Activated CD4-positive, alpha-beta T cell treated with anti-CD3 and anti-CD28 coated beads for 36 hours (primary cell): ENCODE data around the gene TM4SF20. TPM values are rescaled to one million over a fixed set of nuclear protein-coding genes. Genes with fewer than 3 reads are reported as not detected.
A peak's percentile ranks its signal among the peaks of the same experiment; 100 is the strongest.

Experiments used
- ATAC-seq: fragments of 200-7000 bp; cut with Tn5 transposase; one replicate; pipeline ENCODE4 v1.10.0; 2021; ENCODE audit warnings: mild to moderate bottlenecking, moderate library complexity
- CTCF ChIA-PET: fragments of 350-600 bp; sonication (Branson Sonifier 250); formaldehyde crosslinking; loops from one replicate; lab custom pipeline; 2021; ENCODE audit warnings: antibody characterized with exemption; lab: Charles Lee
- POLR2A ChIA-PET: fragments of 350-600 bp; sonication (Branson Sonifier 250); formaldehyde crosslinking; loops from one replicate; lab custom pipeline; 2021; ENCODE audit warnings: antibody characterized with exemption, inconsistent platforms; lab: Charles Lee
- DNase-seq: peaks from one replicate; pipeline ENCODE4 v3.0.0-alpha.2; 2020
- H3K27ac Mint-ChIP-seq: one replicate; pipeline ENCODE4 v1.8.0; 2021; ENCODE audit warnings: mixed read lengths
- H3K27me3 Mint-ChIP-seq: one replicate; pipeline ENCODE4 v1.8.0; 2021; ENCODE audit warnings: mixed read lengths
- H3K36me3 Mint-ChIP-seq: one replicate; pipeline ENCODE4 v1.8.0; 2021; ENCODE audit warnings: low read depth, mixed read lengths
- H3K4me1 Mint-ChIP-seq: one replicate; pipeline ENCODE4 v1.8.0; 2021; ENCODE audit warnings: mixed read lengths
- H3K4me3 Mint-ChIP-seq: one replicate; pipeline ENCODE4 v1.8.0; 2021; ENCODE audit warnings: mild to moderate bottlenecking, moderate library complexity, mixed read lengths
- H3K9me3 Mint-ChIP-seq: one replicate; pipeline ENCODE4 v1.8.0; 2021; ENCODE audit warnings: low read depth, mixed read lengths
- intact Hi-C, 2 experiments: fragments of 100-400 bp; cut with DNase I in 1 of 2; cut with micrococcal nuclease in 1 of 2; formaldehyde crosslinking; loops; one replicate each; pipeline versions ENCODE4 v1.14.2 to v1.15.1; 2022 to 2024; cut with DNase I, micrococcal nuclease
- total RNA-seq, 2 experiments: library from RNA; stranded (reverse); gene quantifications; one replicate each; pipeline ENCODE4 v1.2.3, GENCODE V29; 2021

The TM4SF20 gene, protein sequence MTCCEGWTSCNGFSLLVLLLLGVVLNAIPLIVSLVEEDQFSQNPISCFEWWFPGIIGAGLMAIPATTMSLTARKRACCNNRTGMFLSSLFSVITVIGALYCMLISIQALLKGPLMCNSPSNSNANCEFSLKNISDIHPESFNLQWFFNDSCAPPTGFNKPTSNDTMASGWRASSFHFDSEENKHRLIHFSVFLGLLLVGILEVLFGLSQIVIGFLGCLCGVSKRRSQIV
- total RNA-seq: not detected

DNA sequence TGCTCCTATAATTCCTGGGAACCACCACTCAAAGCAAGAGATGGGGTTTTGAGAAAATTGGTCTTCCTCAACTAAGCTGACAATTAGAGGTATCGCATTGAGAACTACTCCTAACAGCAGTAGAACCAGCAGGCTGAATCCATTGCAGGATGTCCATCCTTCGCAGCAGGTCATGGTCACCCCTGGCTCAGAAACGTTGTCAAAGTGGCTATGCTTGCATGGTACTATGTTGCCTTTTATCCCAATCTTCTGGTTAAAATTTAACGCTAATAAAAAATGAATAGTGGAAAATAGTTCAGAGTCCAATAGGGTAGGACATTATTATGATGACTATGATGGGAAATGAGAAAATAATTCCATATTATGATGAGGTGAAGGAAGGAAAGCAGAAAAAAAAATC lies at the start of gene TM4SF20:
TSS of gene TM4SF20 (minus strand) at position 212 of the 400 bp plus-strand sequence. CDS start at position 174, 38 bp downstream.
- DNase-seq (no peak), ATAC-seq (no peak)
- Mint-ChIP-seq H3K4me3 (no peak within 1 kb of the TSS), H3K27me3 (no peaks in the 10 kb centered on the region), H3K4me1 (peaks cover 25% of the 10 kb centered on the region), H3K36me3 (no peaks in the 10 kb centered on the region), H3K9me3 (peaks cover 11% of the 10 kb centered on the region), H3K27ac (no peak within 1 kb of the TSS)
- intact Hi-C loops: no loop called here
- ChIA-PET POLR2A (interaction anchor here (0.5 kb wide), 1 partner anchor 491 kb away, joined by 3 read pairs; no protein-coding TSS in a partner anchor), CTCF (interaction anchor here (0.9 to 1.4 kb wide), 6 partner anchors 23 to 279 kb away, joined by 3 read pairs; no protein-coding TSS in a partner anchor)

DNA sequence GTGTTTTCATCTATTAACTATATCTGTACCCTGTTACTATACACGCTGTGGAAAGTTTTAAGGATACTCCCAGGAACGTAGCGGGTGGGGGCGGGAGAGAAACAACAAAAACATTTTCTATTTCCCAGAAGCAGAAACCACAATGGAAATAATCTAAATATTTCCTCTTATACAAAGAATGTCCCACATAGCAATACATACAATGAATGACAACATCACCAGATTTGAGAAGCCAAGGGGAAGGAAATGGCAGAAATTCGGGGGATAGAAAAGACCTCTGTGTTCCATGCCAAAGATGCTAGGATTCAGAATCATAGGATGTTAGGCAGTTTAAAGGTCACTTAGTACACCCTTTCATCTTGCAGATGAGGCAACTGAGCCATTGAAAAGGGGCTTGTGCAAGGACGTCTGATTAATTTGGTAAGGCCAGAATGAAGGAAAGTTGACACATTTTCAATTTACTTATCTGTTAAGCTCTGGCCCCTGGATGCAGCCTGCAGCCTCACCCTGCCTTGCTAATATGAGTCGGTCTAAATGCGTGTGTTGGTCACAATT lies 49.7 kb upstream of the TM4SF20 start:
- peaks cover 14% of the 10 kb centered on the region for H3K36me3 Mint-ChIP-seq
- H3K27me3 Mint-ChIP-seq: no peaks in the 10 kb centered on the region
- no peak for ATAC-seq
- peaks cover 4% of the 10 kb centered on the region for H3K4me1 Mint-ChIP-seq
- CTCF ChIA-PET: no interaction called here
- no peak overlapping the region for H3K27ac Mint-ChIP-seq
- H3K4me3 Mint-ChIP-seq: no peak overlapping the region
- DNase-seq: no peak
- H3K9me3 Mint-ChIP-seq: peaks cover 20% of the 10 kb centered on the region
- intact Hi-C loops: no loop called here
- POLR2A ChIA-PET: no interaction called here

DNA sequence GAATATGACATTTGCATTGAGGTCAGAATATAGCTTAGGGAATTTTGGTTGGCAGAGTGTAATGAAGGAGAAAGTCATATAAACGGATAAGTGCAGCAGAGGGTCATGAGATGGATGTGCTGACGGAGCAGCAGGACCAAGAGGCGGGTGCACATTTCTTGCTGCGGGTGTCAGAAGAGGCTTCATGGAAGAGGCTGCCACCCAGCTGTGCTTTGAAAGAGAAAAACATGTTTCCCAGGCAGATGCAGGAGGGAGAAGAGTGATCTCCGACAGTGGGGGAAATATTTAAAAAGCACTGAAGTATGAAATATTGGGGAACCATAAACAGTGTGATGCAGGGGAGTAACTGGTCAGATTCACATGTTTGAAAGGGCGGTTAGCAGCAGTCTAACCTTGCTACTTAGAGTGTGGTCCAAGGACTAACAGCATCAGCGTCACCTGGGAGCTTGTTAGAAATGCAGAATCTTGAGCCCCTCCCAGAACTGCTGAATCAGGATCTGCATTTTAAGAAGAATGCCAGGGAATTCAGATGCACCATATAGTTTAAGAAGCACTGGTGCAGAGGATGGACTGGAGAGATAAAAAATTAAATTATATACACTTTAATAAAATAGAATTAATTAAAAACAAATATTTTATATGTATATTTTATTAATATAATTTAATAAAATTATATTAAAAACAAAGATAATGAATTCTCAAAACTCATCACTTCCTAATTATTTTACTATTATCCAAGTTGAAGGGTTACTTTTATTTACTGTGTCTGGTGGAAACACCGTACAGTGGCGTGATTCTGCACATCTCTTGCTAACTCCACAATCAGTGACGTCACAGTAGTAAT lies 44.8 kb upstream of the TM4SF20 start:
- DNase-seq: no peak
- H3K36me3 Mint-ChIP-seq: no peaks in the 10 kb centered on the region
- intact Hi-C loops: no loop called here
- no peak overlapping the region for H3K27ac Mint-ChIP-seq
- CTCF ChIA-PET: interaction anchor here (1.0 kb wide), 1 partner anchor 17 kb away, joined by 3 read pairs; no protein-coding TSS in a partner anchor
- H3K27me3 Mint-ChIP-seq: no peaks in the 10 kb centered on the region
- POLR2A ChIA-PET: interaction anchor here (0.6 kb wide), 1 partner anchor 901 kb away, joined by 3 read pairs; no protein-coding TSS in a partner anchor
- H3K9me3 Mint-ChIP-seq: no peaks in the 10 kb centered on the region
- H3K4me1 Mint-ChIP-seq: peaks cover 4% of the 10 kb centered on the region
- no peak for ATAC-seq
- no peak overlapping the region for H3K4me3 Mint-ChIP-seq

DNA sequence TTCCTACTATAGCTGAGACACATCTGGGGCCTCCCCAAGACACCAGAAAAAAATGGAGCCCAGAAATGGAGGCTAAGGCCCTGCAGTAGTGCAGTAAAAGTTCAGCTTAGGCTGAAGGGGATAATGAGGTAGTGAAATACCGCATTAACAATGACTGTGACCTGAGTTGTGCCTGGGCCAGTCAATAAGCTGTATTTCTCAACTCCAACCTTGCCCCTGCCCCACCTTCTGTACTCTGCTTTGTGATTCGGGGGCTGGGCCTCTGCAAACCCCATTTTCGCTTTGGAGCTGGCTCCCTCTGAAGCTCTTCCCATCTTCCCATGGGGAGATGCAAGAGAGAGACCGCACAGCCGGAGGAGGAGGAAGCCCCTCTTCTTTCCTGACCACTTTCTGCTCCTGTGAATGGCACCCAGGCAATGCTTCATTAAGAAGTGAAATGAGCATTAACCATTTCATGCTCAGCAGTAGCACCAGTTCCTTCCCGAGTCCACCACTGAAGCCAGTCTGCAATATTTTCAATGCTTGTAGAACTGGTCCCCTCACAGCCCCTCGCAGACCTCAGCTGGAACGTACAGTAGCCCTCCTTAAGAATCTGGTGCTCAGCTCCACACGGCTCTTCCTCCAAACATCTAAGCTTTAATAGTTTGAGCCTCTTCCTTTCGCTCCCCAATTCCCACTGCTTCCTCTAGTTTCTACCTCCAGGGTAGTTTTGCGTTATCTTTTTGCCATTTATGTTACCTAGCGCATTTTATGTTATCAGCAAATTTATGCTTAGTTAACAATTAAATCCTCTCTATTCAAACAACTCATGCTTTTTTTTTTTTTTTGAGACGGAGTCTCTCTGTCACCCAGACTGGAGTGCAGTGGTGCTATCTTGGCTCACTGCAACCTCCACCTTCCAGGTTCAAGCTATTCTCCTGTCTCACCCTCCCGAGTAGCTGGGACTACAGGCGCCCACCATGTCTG lies 41.3 kb upstream of the TM4SF20 start:
- no peaks in the 10 kb centered on the region for H3K36me3 Mint-ChIP-seq
- H3K4me1 Mint-ChIP-seq: peaks cover 13% of the 10 kb centered on the region
- no peaks in the 10 kb centered on the region for H3K9me3 Mint-ChIP-seq
- ATAC-seq: no peak
- H3K27me3 Mint-ChIP-seq: no peaks in the 10 kb centered on the region
- intact Hi-C loops: no loop called here
- CTCF ChIA-PET: interaction anchor here (0.6 to 1.1 kb wide), 2 partner anchors 22 to 53 kb away, joined by 3 read pairs; no protein-coding TSS in a partner anchor
- no peak for DNase-seq
- no peak overlapping the region for H3K27ac Mint-ChIP-seq
- POLR2A ChIA-PET: no interaction called here
- H3K4me3 Mint-ChIP-seq: no peak overlapping the region

DNA sequence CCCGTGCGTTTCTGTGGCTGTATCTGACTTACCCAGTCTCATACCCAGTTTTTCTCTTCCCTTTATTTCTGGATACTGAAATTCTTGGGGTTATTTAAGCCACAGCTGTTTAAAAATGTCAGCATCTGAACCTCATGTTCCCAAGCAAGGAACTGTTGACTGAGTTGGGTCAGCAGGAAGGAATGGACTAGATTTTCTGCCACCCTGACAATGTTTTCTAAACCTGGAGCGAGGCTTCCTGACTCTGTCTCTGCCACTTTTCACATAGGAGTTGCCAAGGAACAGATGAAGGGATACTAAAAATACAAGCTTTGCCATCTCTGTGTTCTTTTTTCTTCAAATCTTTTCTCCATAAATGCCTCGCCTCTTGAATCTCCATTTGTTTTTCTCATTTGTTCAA lies 37.6 kb upstream of the TM4SF20 start:
- ATAC-seq: no peak
- Mint-ChIP-seq H3K36me3 (no peaks in the 10 kb centered on the region), H3K4me3 (no peak overlapping the region), H3K9me3 (no peaks in the 10 kb centered on the region), H3K4me1 (peaks cover 41% of the 10 kb centered on the region), H3K27me3 (no peaks in the 10 kb centered on the region), H3K27ac (no peak overlapping the region)
- CTCF ChIA-PET: no interaction called here
- no peak for DNase-seq
- intact Hi-C loops: no loop called here
- POLR2A ChIA-PET: no interaction called here

DNA sequence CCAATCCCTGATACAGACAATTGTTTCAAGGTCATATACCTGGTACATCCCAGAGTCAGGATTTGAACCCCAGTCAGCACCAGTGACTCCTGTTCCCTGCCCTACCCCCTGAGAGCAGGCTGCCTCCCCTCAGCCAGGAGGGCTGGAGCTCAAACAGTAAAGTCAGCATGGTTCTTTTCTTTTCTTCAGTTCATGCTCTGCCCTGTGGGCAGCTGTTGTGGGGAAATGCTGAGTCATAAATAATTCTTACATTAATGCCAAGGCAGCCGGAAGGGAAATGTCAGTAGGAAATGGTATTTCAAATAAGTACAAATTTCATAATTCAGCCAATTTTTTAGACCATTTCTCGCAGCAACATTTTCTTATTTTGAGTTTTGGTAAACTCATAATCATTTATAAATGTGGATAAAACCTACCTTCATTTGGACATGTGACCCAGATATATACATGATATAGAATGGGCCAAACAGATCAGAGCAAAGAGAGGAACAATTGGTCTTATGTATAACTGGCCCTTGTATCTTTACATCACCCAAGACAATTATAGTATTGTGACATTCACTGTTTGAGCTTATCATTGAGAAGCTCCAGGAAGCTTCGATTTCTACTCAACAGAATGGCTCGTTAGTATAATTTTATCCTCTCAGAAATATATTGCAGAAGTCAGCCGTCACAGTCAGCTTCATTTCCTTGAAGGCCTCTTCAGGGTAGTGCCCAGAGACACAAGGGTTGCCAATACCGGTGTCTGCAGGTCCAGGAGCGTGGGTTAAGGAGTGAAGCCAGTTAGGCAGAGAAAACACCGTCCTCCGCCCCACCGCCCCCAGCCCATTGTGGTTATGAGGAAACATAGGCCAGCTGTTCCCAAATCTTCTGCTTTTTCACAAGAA lies 36.7 kb upstream of the TM4SF20 start:
- Mint-ChIP-seq H3K36me3 (no peaks in the 10 kb centered on the region), H3K27ac (peak overlapping the region; percentile 80), H3K4me3 (no peak overlapping the region), H3K4me1 (peaks cover 50% of the 10 kb centered on the region), H3K9me3 (no peaks in the 10 kb centered on the region), H3K27me3 (no peaks in the 10 kb centered on the region)
- CTCF ChIA-PET: interaction anchor here (1.2 to 1.3 kb wide), 2 partner anchors 38 to 64 kb away, joined by 4 read pairs; no protein-coding TSS in a partner anchor
- DNase-seq (no peak), ATAC-seq (no peak)
- POLR2A ChIA-PET: no interaction called here
- intact Hi-C loops: no loop called here

DNA sequence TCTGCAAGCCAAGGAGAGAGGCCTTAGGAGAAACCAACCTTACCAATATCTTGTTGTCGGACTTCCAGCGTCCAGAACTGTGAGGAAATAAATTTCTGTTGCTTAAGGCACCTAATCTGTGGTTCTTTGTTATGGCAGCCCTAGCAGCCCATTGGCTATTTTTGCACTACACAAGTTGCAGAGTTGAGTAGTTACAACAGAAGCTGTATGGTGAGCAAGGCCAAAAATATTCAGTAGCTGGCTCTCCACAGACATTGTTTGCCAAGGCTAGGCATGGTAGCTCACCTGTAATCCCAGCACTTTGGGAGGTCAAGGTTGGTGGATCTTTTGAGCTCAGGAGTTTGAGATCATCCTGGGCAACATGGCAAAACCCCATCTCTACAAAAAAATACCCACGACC lies 35.7 kb upstream of the TM4SF20 start:
- Mint-ChIP-seq H3K36me3 (no peaks in the 10 kb centered on the region), H3K27me3 (no peaks in the 10 kb centered on the region), H3K9me3 (no peaks in the 10 kb centered on the region), H3K4me1 (peaks cover 57% of the 10 kb centered on the region), H3K4me3 (no peak overlapping the region), H3K27ac (peak overlapping the region; percentile 80)
- DNase-seq: no peak
- POLR2A ChIA-PET: interaction anchor here (0.7 kb wide), 1 partner anchor 1773 kb away, joined by 3 read pairs; no protein-coding TSS in a partner anchor
- intact Hi-C loops: loop anchor here in 1 of 2 experiments (5.0 kb wide), 1 partner anchor 578 kb away; the partner anchor contains the start of gene RHBDD1
- CTCF ChIA-PET: interaction anchor here (1.2 to 1.3 kb wide), 2 partner anchors 39 to 65 kb away, joined by 4 read pairs; no protein-coding TSS in a partner anchor
- ATAC-seq: no peak

DNA sequence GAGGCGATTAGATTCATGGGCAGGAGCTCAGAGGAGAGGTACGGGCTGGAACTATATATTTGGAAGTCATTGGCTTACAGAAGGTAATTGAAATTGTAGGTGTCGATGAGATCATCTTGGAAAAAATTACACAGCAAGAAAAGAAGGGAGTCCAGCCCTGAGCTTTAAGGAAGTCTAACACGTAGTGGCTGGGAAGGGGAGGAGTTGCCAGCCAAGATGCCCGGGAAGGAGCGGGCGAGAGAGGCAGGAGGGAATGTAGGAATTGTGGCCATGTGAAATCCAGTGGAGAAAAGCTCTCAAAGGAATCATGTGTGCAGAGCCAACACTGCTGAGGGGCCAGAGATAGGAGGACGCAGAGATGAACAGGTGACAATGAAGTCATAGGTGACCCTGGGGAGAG lies 34.3 kb upstream of the TM4SF20 start:
- POLR2A ChIA-PET: no interaction called here
- ATAC-seq: no peak
- CTCF ChIA-PET: interaction anchor here (1.0 kb wide), 1 partner anchor 38 kb away, joined by 3 read pairs; no protein-coding TSS in a partner anchor
- peaks cover 57% of the 10 kb centered on the region for H3K4me1 Mint-ChIP-seq
- H3K27me3 Mint-ChIP-seq: no peaks in the 10 kb centered on the region
- no peaks in the 10 kb centered on the region for H3K9me3 Mint-ChIP-seq
- no peaks in the 10 kb centered on the region for H3K36me3 Mint-ChIP-seq
- no peak for DNase-seq
- no peak overlapping the region for H3K4me3 Mint-ChIP-seq
- intact Hi-C loops: loop anchor here in 1 of 2 experiments (5.0 kb wide), 1 partner anchor 576 kb away; the partner anchor contains the start of gene RHBDD1
- peak overlapping the region; percentile 53 for H3K27ac Mint-ChIP-seq

DNA sequence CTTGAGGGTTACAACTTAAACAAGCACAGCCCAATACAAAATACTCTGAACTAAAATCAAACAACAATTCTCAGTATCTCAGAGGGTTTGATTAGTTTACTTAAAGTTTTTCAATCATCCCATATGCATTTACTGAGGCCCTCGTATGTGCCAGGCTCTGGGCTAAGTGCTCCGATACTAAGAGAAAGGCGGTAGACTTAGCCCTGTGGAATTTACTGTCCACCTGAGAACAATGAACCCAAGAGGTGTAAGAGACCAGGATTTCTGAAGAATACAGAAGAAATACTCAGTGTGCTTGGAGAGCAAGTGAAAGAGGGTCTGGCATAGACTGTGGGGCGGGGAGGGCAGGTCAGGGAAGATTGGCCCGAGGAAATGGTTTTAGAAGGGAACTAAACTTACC lies 33.8 kb upstream of the TM4SF20 start:
- no peaks in the 10 kb centered on the region for H3K27me3 Mint-ChIP-seq
- no peaks in the 10 kb centered on the region for H3K9me3 Mint-ChIP-seq
- no peak overlapping the region for H3K4me3 Mint-ChIP-seq
- peak overlapping the region; percentile 53 for H3K27ac Mint-ChIP-seq
- H3K36me3 Mint-ChIP-seq: no peaks in the 10 kb centered on the region
- POLR2A ChIA-PET: no interaction called here
- H3K4me1 Mint-ChIP-seq: peaks cover 61% of the 10 kb centered on the region
- CTCF ChIA-PET: interaction anchor here (1.0 kb wide), 1 partner anchor 38 kb away, joined by 3 read pairs; no protein-coding TSS in a partner anchor
- ATAC-seq: no peak
- DNase-seq: no peak
- intact Hi-C loops: loop anchor here in 1 of 2 experiments (5.0 kb wide), 1 partner anchor 576 kb away; the partner anchor contains the start of gene RHBDD1
